Activated T-helper 17 cell treated with anti-CD3 and anti-CD28 coated beads, Interleukin-2, amount 50 U/mL, for 72 hours (primary cell): ENCODE results near the gene ANKRD50. TPM values are rescaled to one million over a fixed set of nuclear protein-coding genes. Genes with fewer than 3 reads are reported as not detected.
A peak's percentile ranks its signal among the peaks of the same experiment; 100 is the strongest.

Experiments
- ATAC-seq: fragments of 150-1000 bp; cut with Tn5 transposase; replicated peaks from 2 replicates; pipeline ENCODE4 v1.10.0; 2021; ENCODE audit warnings: mild to moderate bottlenecking, moderate library complexity
- H3K27ac Mint-ChIP-seq: one replicate; pipeline ENCODE4 v1.8.0; 2022; ENCODE audit warnings: mixed read lengths
- H3K27me3 Mint-ChIP-seq: one replicate; pipeline ENCODE4 v1.8.0; 2022; ENCODE audit warnings: mixed read lengths
- H3K36me3 Mint-ChIP-seq: one replicate; pipeline ENCODE4 v1.8.0; 2022; ENCODE audit warnings: low read depth, mild to moderate bottlenecking, mixed read lengths
- H3K4me1 Mint-ChIP-seq: one replicate; pipeline ENCODE4 v1.8.0; 2022; ENCODE audit warnings: mixed read lengths
- H3K4me3 Mint-ChIP-seq: one replicate; pipeline ENCODE4 v1.8.0; 2022; ENCODE audit warnings: mild to moderate bottlenecking, mixed read lengths
- H3K9me3 Mint-ChIP-seq: one replicate; pipeline ENCODE4 v1.8.0; 2022; ENCODE audit warnings: mixed read lengths
- total RNA-seq, 2 donors: library from RNA; stranded (reverse); gene quantifications; one replicate each; pipeline ENCODE4 v1.2.3, GENCODE V29; 2022

ANKRD50 gene
- total RNA-seq, 2 donors from 2014 or later, result 0.53 to 0.80 TPM

- Mint-ChIP-seq H3K27me3 (no peaks in the 10 kb centered on the region), H3K4me3 (no peak overlapping the region), H3K4me1 (no peaks in the 10 kb centered on the region), H3K36me3 (no peaks in the 10 kb centered on the region), H3K27ac (no peak overlapping the region), H3K9me3 (no peaks in the 10 kb centered on the region)
- ATAC-seq, result no peak
These were observed 20.7 kb downstream of the ANKRD50 start for GRCh38 chr4:124691801-124692200.

- no peak for ATAC-seq
These were observed 26.3 kb downstream of the ANKRD50 start for GRCh38 chr4:124686279-124686678.

GRCh38 chr4:124685851-124686250 is 26.7 kb downstream of the ANKRD50 start:
- H3K36me3 Mint-ChIP-seq, result no peaks in the 10 kb centered on the region
- no peak for ATAC-seq
- H3K27me3 Mint-ChIP-seq, result peaks cover 4% of the 10 kb centered on the region
- H3K4me1 Mint-ChIP-seq, result no peaks in the 10 kb centered on the region
- H3K4me3 Mint-ChIP-seq, result no peak overlapping the region
- no peak overlapping the region for H3K27ac Mint-ChIP-seq
- H3K9me3 Mint-ChIP-seq, result peaks cover 5% of the 10 kb centered on the region

More at GRCh38 chr4:124686279-124686678, 26.3 kb downstream of the ANKRD50 start:
- no peak overlapping the region for H3K27ac Mint-ChIP-seq
- no peak overlapping the region for H3K4me3 Mint-ChIP-seq
- H3K4me1 Mint-ChIP-seq, result no peaks in the 10 kb centered on the region
- no peaks in the 10 kb centered on the region for H3K36me3 Mint-ChIP-seq
- H3K9me3 Mint-ChIP-seq, result peaks cover 5% of the 10 kb centered on the region
- H3K27me3 Mint-ChIP-seq, result peaks cover 4% of the 10 kb centered on the region

GRCh38 chr4:124684301-124684700 is 28.2 kb downstream of the ANKRD50 start:
- Mint-ChIP-seq H3K27ac (no peak overlapping the region), H3K36me3 (no peaks in the 10 kb centered on the region), H3K27me3 (peaks cover 4% of the 10 kb centered on the region), H3K4me1 (no peaks in the 10 kb centered on the region), H3K9me3 (peaks cover 5% of the 10 kb centered on the region), H3K4me3 (no peak overlapping the region)
- peak; percentile 35 for ATAC-seq

- Mint-ChIP-seq H3K9me3 (peaks cover 5% of the 10 kb centered on the region), H3K4me1 (no peaks in the 10 kb centered on the region), H3K36me3 (no peaks in the 10 kb centered on the region), H3K27ac (no peak overlapping the region), H3K27me3 (peaks cover 4% of the 10 kb centered on the region), H3K4me3 (no peak overlapping the region)
- ATAC-seq, result no peak
These were observed 30.1 kb downstream of the ANKRD50 start for GRCh38 chr4:124682384-124682783.

- H3K36me3 Mint-ChIP-seq, result no peaks in the 10 kb centered on the region
- H3K4me3 Mint-ChIP-seq, result no peak overlapping the region
- H3K9me3 Mint-ChIP-seq, result no peaks in the 10 kb centered on the region
- no peak overlapping the region for H3K27ac Mint-ChIP-seq
- no peaks in the 10 kb centered on the region for H3K4me1 Mint-ChIP-seq
- H3K27me3 Mint-ChIP-seq, result no peaks in the 10 kb centered on the region
- ATAC-seq, result no peak
These were observed 46.0 kb downstream of the ANKRD50 start for GRCh38 chr4:124666496-124666895.

- no peaks in the 10 kb centered on the region for H3K27me3 Mint-ChIP-seq
- no peak for ATAC-seq
- H3K9me3 Mint-ChIP-seq, result no peaks in the 10 kb centered on the region
- H3K4me3 Mint-ChIP-seq, result no peak overlapping the region
- no peaks in the 10 kb centered on the region for H3K36me3 Mint-ChIP-seq
- H3K27ac Mint-ChIP-seq, result no peak overlapping the region
- H3K4me1 Mint-ChIP-seq, result no peaks in the 10 kb centered on the region
These were observed 53.7 kb downstream of the ANKRD50 start for GRCh38 chr4:124658795-124659194.

GRCh38 chr4:124650614-124651013 is 61.9 kb downstream of the ANKRD50 start:
- H3K4me1 Mint-ChIP-seq, result no peaks in the 10 kb centered on the region
- H3K27ac Mint-ChIP-seq, result no peak overlapping the region
- ATAC-seq, result no peak
- no peaks in the 10 kb centered on the region for H3K9me3 Mint-ChIP-seq
- no peaks in the 10 kb centered on the region for H3K27me3 Mint-ChIP-seq
- no peaks in the 10 kb centered on the region for H3K36me3 Mint-ChIP-seq
- no peak overlapping the region for H3K4me3 Mint-ChIP-seq

- Mint-ChIP-seq H3K27ac (no peak overlapping the region), H3K36me3 (no peaks in the 10 kb centered on the region), H3K4me3 (no peak overlapping the region), H3K4me1 (no peaks in the 10 kb centered on the region), H3K9me3 (peaks cover 3% of the 10 kb centered on the region), H3K27me3 (no peaks in the 10 kb centered on the region)
- ATAC-seq, result no peak
These were observed 64.9 kb downstream of the ANKRD50 start for GRCh38 chr4:124647599-124647998.

GRCh38 chr4:124644621-124645020 is 67.9 kb downstream of the ANKRD50 start:
- peaks cover 3% of the 10 kb centered on the region for H3K9me3 Mint-ChIP-seq
- no peaks in the 10 kb centered on the region for H3K36me3 Mint-ChIP-seq
- H3K27me3 Mint-ChIP-seq, result no peaks in the 10 kb centered on the region
- H3K4me3 Mint-ChIP-seq, result no peak overlapping the region
- H3K4me1 Mint-ChIP-seq, result no peaks in the 10 kb centered on the region
- ATAC-seq, result no peak
- no peak overlapping the region for H3K27ac Mint-ChIP-seq

GRCh38 chr4:124642846-124643245 is 69.7 kb downstream of the ANKRD50 start:
- no peak for ATAC-seq
- H3K27me3 Mint-ChIP-seq, result no peaks in the 10 kb centered on the region
- H3K36me3 Mint-ChIP-seq, result no peaks in the 10 kb centered on the region
- peaks cover 3% of the 10 kb centered on the region for H3K9me3 Mint-ChIP-seq
- H3K4me3 Mint-ChIP-seq, result no peak overlapping the region
- H3K27ac Mint-ChIP-seq, result no peak overlapping the region
- no peaks in the 10 kb centered on the region for H3K4me1 Mint-ChIP-seq

GRCh38 chr4:124641715-124642381 is 70.7 kb downstream of the ANKRD50 start:
- H3K9me3 Mint-ChIP-seq, result peaks cover 3% of the 10 kb centered on the region
- H3K4me3 Mint-ChIP-seq, result no peak overlapping the region
- no peaks in the 10 kb centered on the region for H3K27me3 Mint-ChIP-seq
- no peaks in the 10 kb centered on the region for H3K4me1 Mint-ChIP-seq
- H3K27ac Mint-ChIP-seq, result no peak overlapping the region
- no peaks in the 10 kb centered on the region for H3K36me3 Mint-ChIP-seq
- no peak for ATAC-seq

GRCh38 chr4:124640022-124640730 is 72.4 kb downstream of the ANKRD50 start:
- ATAC-seq, result no peak
- H3K4me3 Mint-ChIP-seq, result no peak overlapping the region
- H3K27me3 Mint-ChIP-seq, result no peaks in the 10 kb centered on the region
- no peaks in the 10 kb centered on the region for H3K4me1 Mint-ChIP-seq
- H3K27ac Mint-ChIP-seq, result no peak overlapping the region
- peaks cover 3% of the 10 kb centered on the region for H3K9me3 Mint-ChIP-seq
- H3K36me3 Mint-ChIP-seq, result no peaks in the 10 kb centered on the region

- Mint-ChIP-seq H3K4me3 (no peak overlapping the region), H3K36me3 (no peaks in the 10 kb centered on the region), H3K4me1 (no peaks in the 10 kb centered on the region), H3K9me3 (no peaks in the 10 kb centered on the region), H3K27ac (no peak overlapping the region), H3K27me3 (no peaks in the 10 kb centered on the region)
- ATAC-seq, result no peak
These were observed 75.2 kb downstream of the ANKRD50 start for GRCh38 chr4:124637321-124637720.

GRCh38 chr4:124636788-124637187 is 75.7 kb downstream of the ANKRD50 start:
- no peaks in the 10 kb centered on the region for H3K27me3 Mint-ChIP-seq
- H3K9me3 Mint-ChIP-seq, result no peaks in the 10 kb centered on the region
- H3K4me1 Mint-ChIP-seq, result no peaks in the 10 kb centered on the region
- no peaks in the 10 kb centered on the region for H3K36me3 Mint-ChIP-seq
- H3K27ac Mint-ChIP-seq, result no peak overlapping the region
- no peak overlapping the region for H3K4me3 Mint-ChIP-seq
- no peak for ATAC-seq
